Endothelial cell of umbilical vein (primary cell): ENCODE data around the gene NUTM1. TPM values are rescaled to one million over a fixed set of nuclear protein-coding genes. Genes with fewer than 3 reads are reported as not detected.

Source experiments
- BruUV-seq: library from RNA; stranded (reverse); fragments of 400-500 nt; replicated peaks from 2 replicates; lab custom pipeline; 2021; lab: Mats Ljungman, UMichigan
- CTCF ChIA-PET: fragments of 300-600, 350-600 bp; sonication (Branson Sonifier 250); formaldehyde crosslinking; loops from one replicate; lab custom pipeline; 2021; ENCODE audit warnings: antibody characterized with exemption, inconsistent platforms; lab: Charles Lee
- POLR2A ChIA-PET: fragments of 300-600, 350-600 bp; sonication (Branson Sonifier 250); formaldehyde crosslinking; loops from one replicate; lab custom pipeline; 2021; ENCODE audit warnings: antibody characterized with exemption, inconsistent platforms; lab: Charles Lee
- DNase-seq: peaks from one replicate; pipeline ENCODE4 v3.0.0-alpha.2; 2011; ENCODE audit warnings: low read depth, low spot score
- FAIRE-seq: peaks from 2 replicates; lab custom pipeline; 2011; peaks lifted over from hg19 to GRCh38; lab: Jason Lieb, UNC
- H2AFZ ChIP-seq: 2 replicates; pipeline ENCODE4 v1.6.0; 2012; ENCODE audit warnings: low read depth, low read length, control low read depth, inconsistent platforms
- H3K27ac ChIP-seq: 2 replicates; pipeline ENCODE4 v1.5.1; 2011; ENCODE audit warnings: low read depth, mild to moderate bottlenecking, control low read depth, low read length, moderate library complexity; ENCODE audit not compliant: insufficient read depth
- H3K27me3 ChIP-seq, 2 experiments: 2 replicates each; pipeline versions ENCODE4 v1.6.0 to v1.6.1; 2011; ENCODE audit warnings: low read length in 2 of 2, mixed read lengths in 1 of 2; ENCODE audit not compliant: control insufficient read depth in 2 of 2, insufficient read depth in 2 of 2
- H3K36me3 ChIP-seq, 2 experiments: 2 replicates in 1 of 2; 3 replicates in 1 of 2; pipeline ENCODE4 v1.5.1; 2011; ENCODE audit warnings: low read length in 2 of 2, mild to moderate bottlenecking in 1 of 2, moderate library complexity in 1 of 2; ENCODE audit not compliant: control insufficient read depth in 2 of 2, insufficient read depth in 2 of 2; ENCODE audit errors: extremely low read depth in 1 of 2
- H3K4me1 ChIP-seq: 3 replicates; pipeline ENCODE4 v1.5.1; 2011; ENCODE audit warnings: mild to moderate bottlenecking, low read length; ENCODE audit not compliant: control insufficient read depth, insufficient read depth; ENCODE audit errors: extremely low read depth
- H3K4me2 ChIP-seq: 2 replicates; pipeline ENCODE4 v1.6.1; 2011; ENCODE audit warnings: low read length, control low read depth, mixed read lengths; ENCODE audit not compliant: insufficient read depth
- H3K4me3 ChIP-seq, 3 experiments: fragments of 200-600 bp in 1 of 3; sonication (generic), shearing (Covaris generic) in 1 of 3; replicated peaks in 1 of 3; 2 replicates each; pipeline ENCODE4 v1.5.1; 2011 to 2016; ENCODE audit warnings: control low read depth in 3 of 3, low read length in 3 of 3, mild to moderate bottlenecking in 2 of 3, inconsistent platforms in 1 of 3, low read depth in 1 of 3, moderate library complexity in 1 of 3; ENCODE audit not compliant: insufficient read depth in 1 of 3
- H3K79me2 ChIP-seq: 2 replicates; pipeline ENCODE4 v1.6.0; 2012; ENCODE audit warnings: low read length, inconsistent platforms; ENCODE audit not compliant: control insufficient read depth, insufficient read depth
- H3K9ac ChIP-seq: replicated peaks from 2 replicates; pipeline ENCODE3; 2011; ENCODE audit warnings: low read length, control low read depth; ENCODE audit not compliant: insufficient read depth; ENCODE audit errors: extremely low read depth
- H3K9me1 ChIP-seq: replicated peaks from 3 replicates; pipeline ENCODE4 v1.6.0; 2011; ENCODE audit warnings: mild to moderate bottlenecking, low read length; ENCODE audit not compliant: control insufficient read depth, insufficient read depth; ENCODE audit errors: extremely low read depth
- H3K9me3 ChIP-seq: replicated peaks from 2 replicates; pipeline ENCODE4 v1.5.1; 2012; ENCODE audit warnings: low read length, inconsistent platforms; ENCODE audit not compliant: control insufficient read depth, insufficient read depth
- H4K20me1 ChIP-seq: replicated peaks from 2 replicates; pipeline ENCODE3; 2011; ENCODE audit warnings: mild to moderate bottlenecking, low read length; ENCODE audit not compliant: control insufficient read depth, insufficient read depth; ENCODE audit errors: extremely low read depth
- CTCF ChIP-seq, 2 donors: IDR thresholded peaks; 1 replicate in 1 of 2; 2 replicates in 1 of 2; pipeline ENCODE4 v1.5.1; 2011; ENCODE audit warnings: low read length in 2 of 2, mild to moderate bottlenecking in 2 of 2, moderate library complexity in 2 of 2, control low read depth in 1 of 2, inconsistent platforms in 1 of 2, low read depth in 1 of 2; ENCODE audit not compliant: insufficient read depth in 1 of 2; ENCODE audit errors: extremely low read depth in 1 of 2
- EZH2 ChIP-seq: IDR thresholded peaks from 2 replicates; pipeline ENCODE4 v1.6.1; 2012; ENCODE audit warnings: borderline replicate concordance, low read depth, mild to moderate bottlenecking, moderate library complexity, low read length, inconsistent platforms; ENCODE audit not compliant: severe bottlenecking
- FOS ChIP-seq: IDR thresholded peaks from 2 replicates; pipeline ENCODE4 v1.6.1; 2011; ENCODE audit warnings: mild to moderate bottlenecking, low read length, moderate library complexity, borderline replicate concordance; ENCODE audit not compliant: insufficient read depth
- GATA2 ChIP-seq: IDR thresholded peaks from 2 replicates; pipeline ENCODE4 v1.7.0; 2011; ENCODE audit warnings: low read depth, mild to moderate bottlenecking, moderate library complexity, mixed read lengths, low read length; ENCODE audit not compliant: insufficient read length, insufficient read depth
- JUN ChIP-seq: IDR thresholded peaks from 2 replicates; pipeline ENCODE4 v1.6.1; 2011; ENCODE audit warnings: borderline replicate concordance, low read depth; ENCODE audit not compliant: insufficient read length, insufficient read depth
- MYC ChIP-seq: IDR thresholded peaks from one replicate; pipeline ENCODE4 v1.6.1; 2011; ENCODE audit warnings: mild to moderate bottlenecking, low read depth, low read length
- POLR2A ChIP-seq: IDR thresholded peaks from 2 replicates; pipeline ENCODE4 v1.6.1; 2012; ENCODE audit warnings: low read depth, mild to moderate bottlenecking, control low read depth, low read length
- POLR2AphosphoS5 ChIP-seq: IDR thresholded peaks from 2 replicates; pipeline ENCODE4 v1.6.1; 2012; ENCODE audit warnings: low read depth, mild to moderate bottlenecking, control low read depth, low read length, moderate library complexity; ENCODE audit not compliant: insufficient read depth
- dilution Hi-C: fragments of 300-500 bp; cut with MboI; formaldehyde crosslinking; loops from one replicate; pipeline ENCODE4 v1.15.0; 2019; ENCODE audit warnings: low sequenced_read_pairs; ENCODE audit not compliant: extremely low pct_ligation_motif_present
- intact Hi-C: fragments of 100-400 bp; cut with micrococcal nuclease; formaldehyde crosslinking; loops from one replicate; pipeline ENCODE4 v1.10.0; 2022
- polyA plus RNA-seq, 4 experiments: library from polyadenylated mRNA; depleted of rRNA in 3 of 4; stranded (reverse) in 3 of 4; unstranded in 1 of 4; fragments of >200 nt; gene quantifications; 2 replicates each; pipeline versions ENCODE4 v1.2.1 to v1.2.3, GENCODE V29; 2011 to 2012; ENCODE audit warnings: missing spikeins in 1 of 4
- total RNA-seq: library from RNA; stranded (reverse); gene quantifications from 2 replicates; pipeline ENCODE4 v1.2.3, GENCODE V29; 2021
- TF ChIP-seq, protein P1 (sequence below): IDR thresholded peaks from 2 replicates; pipeline ENCODE4 v1.6.1; 2011; ENCODE audit not compliant: insufficient read depth, insufficient read length

The NUTM1 gene
- total and polyA plus RNA-seq, 2 donors (not counting 3 experiments of a cell fraction or from before 2014, with no cell fraction given), result not detected

DNA sequence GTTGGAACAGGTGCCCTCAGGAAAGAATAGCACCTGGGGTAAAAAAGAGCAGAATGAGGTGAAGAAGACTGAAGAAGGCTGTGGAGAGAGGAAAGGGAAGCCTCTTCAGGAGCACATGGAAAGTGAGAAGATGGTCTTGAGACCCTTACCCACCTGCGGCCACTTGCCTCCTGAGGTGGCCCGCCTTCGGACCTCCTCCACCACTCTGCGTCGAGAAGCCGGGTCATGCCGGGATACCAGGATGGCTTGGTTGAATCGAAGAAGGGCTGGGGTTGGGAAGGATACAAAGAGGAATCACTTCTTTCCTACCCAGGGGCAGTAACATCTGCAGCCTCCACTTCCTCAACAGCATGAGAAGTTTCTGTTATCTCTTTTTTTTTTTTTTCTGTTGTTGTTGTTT lies 20.9 kb downstream of the NUTM1 start:
- CTCF ChIA-PET, result no interaction called here
- BruUV-seq, result no TSS peak
- POLR2A ChIA-PET, result no interaction called here
- FAIRE-seq (no peak), DNase-seq (no peak)
- H3K36me3 ChIP-seq, result peaks cover 3 to 10% of the 10 kb centered on the region in 2 experiments
- no peak overlapping the region for H3K4me2 ChIP-seq
- intact Hi-C loops, result no loop called here
- TF ChIP-seq POLR2AphosphoS5 (no peak), GATA2 (no peak), EZH2 (no peak)
- no peaks in the 10 kb centered on the region for H3K9me3 ChIP-seq
- no peak overlapping the region for H2AFZ ChIP-seq
- H3K9ac ChIP-seq, result no peak overlapping the region
- no peaks in the 10 kb centered on the region for H3K9me1 ChIP-seq
- dilution Hi-C loops, result no loop called here
- no peaks in the 10 kb centered on the region for H4K20me1 ChIP-seq
- no peak overlapping the region for H3K4me3 ChIP-seq
- no peaks in the 10 kb centered on the region for H3K27me3 ChIP-seq
- peaks cover 22% of the 10 kb centered on the region for H3K4me1 ChIP-seq
- H3K27ac ChIP-seq, result no peak overlapping the region
- peaks cover 16% of the 10 kb centered on the region for H3K79me2 ChIP-seq

GRCh38 chr15:34365091-34365825 lies 22.1 kb downstream of the NUTM1 start:
- CTCF ChIA-PET, result interaction anchor here (3.3 to 4.4 kb wide), 3 partner anchors 22 to 255 kb away, joined by 39 to 94 read pairs (median 77); partner anchors contain the start of genes NOP10 and NUTM1
- dilution Hi-C loops, result no loop called here

More at GRCh38 chr15:34365091-34365825, 22.1 kb downstream of the NUTM1 start:
- FAIRE-seq, result peak; percentile 12
- H3K4me3 ChIP-seq, result peak overlapping the region in 1 of 3 experiments; percentile 79
- H3K36me3 ChIP-seq, result peaks cover 3 to 4% of the 10 kb centered on the region in 2 experiments
- no TSS peak for BruUV-seq
- no peaks in the 10 kb centered on the region for H3K27me3 ChIP-seq
- TF ChIP-seq JUN (no peak), CTCF (IDR thresholded peaks at IDR 0.05; ENCODE audit: extremely low read depth in 1 of 2, insufficient read depth in 1 of 2, low read depth in 1 of 2, low read length in 2 of 2) (no peak), MYC (no peak), GATA2 (no peak), EZH2 (no peak), POLR2A (no peak), FOS (no peak), POLR2AphosphoS5 (no peak)
- TF ChIP-seq, protein P1, sequence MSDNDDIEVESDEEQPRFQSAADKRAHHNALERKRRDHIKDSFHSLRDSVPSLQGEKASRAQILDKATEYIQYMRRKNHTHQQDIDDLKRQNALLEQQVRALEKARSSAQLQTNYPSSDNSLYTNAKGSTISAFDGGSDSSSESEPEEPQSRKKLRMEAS, result no peak
- no peaks in the 10 kb centered on the region for H3K9me3 ChIP-seq
- no peak overlapping the region for H3K27ac ChIP-seq
- intact Hi-C loops, result no loop called here
- H3K79me2 ChIP-seq, result peaks cover 16% of the 10 kb centered on the region
- peak overlapping the region; percentile 76 for H3K4me2 ChIP-seq
- peaks cover 22% of the 10 kb centered on the region for H3K4me1 ChIP-seq
- POLR2A ChIA-PET, result no interaction called here
- H3K9me1 ChIP-seq, result no peaks in the 10 kb centered on the region
- DNase-seq, result no peak
- no peak overlapping the region for H2AFZ ChIP-seq
- H3K9ac ChIP-seq, result no peak overlapping the region
- no peaks in the 10 kb centered on the region for H4K20me1 ChIP-seq
